ENCODE results near the gene IQGAP2. TPM values are rescaled to one million over a fixed set of nuclear protein-coding genes. Genes with fewer than 3 reads are reported as not detected.

IQGAP2 gene
- total RNA-seq, 1 donor from 2014 or later = 8.8 TPM

- H3K27me3 Mint-ChIP-seq = no peaks in the 10 kb centered on the region
- no peak overlapping the region for H3K4me3 Mint-ChIP-seq
- peaks cover 5% of the 10 kb centered on the region for H3K36me3 Mint-ChIP-seq (ENCODE audit: low read depth)
- no peak for TF ChIP-seq CTCF (IDR thresholded peaks at IDR 0.05)
- DNase-seq (no peak), ATAC-seq (ENCODE audit: low read depth) (no peak)
- H3K4me1 Mint-ChIP-seq = peaks cover 14% of the 10 kb centered on the region
- peaks cover 3% of the 10 kb centered on the region for H3K9me3 Mint-ChIP-seq
- ChIA-PET CTCF (no interaction called here), POLR2A (no interaction called here)
- intact Hi-C loops (cut with micrococcal nuclease) = no loop called here
- no peak overlapping the region for H3K27ac Mint-ChIP-seq
Measured at GRCh38 chr5:76450054-76450453, 47.0 kb downstream of the IQGAP2 start.

- DNase-seq (no peak), ATAC-seq (ENCODE audit: low read depth) (no peak)
- Mint-ChIP-seq H3K27ac (peak overlapping the region; percentile 16), H3K4me3 (no peak overlapping the region), H3K9me3 (peaks cover 3% of the 10 kb centered on the region), H3K27me3 (no peaks in the 10 kb centered on the region), H3K36me3 (ENCODE audit: low read depth) (no peaks in the 10 kb centered on the region), H3K4me1 (peaks cover 14% of the 10 kb centered on the region)
- CTCF ChIA-PET = no interaction called here
- TF ChIP-seq CTCF (IDR thresholded peaks at IDR 0.05) = no peak
- intact Hi-C loops (cut with micrococcal nuclease) = no loop called here
- POLR2A ChIA-PET = no interaction called here
Measured at GRCh38 chr5:76451031-76451701, 48.1 kb downstream of the IQGAP2 start.

- no peak for ATAC-seq (ENCODE audit: low read depth)
- peaks cover 3% of the 10 kb centered on the region for H3K9me3 Mint-ChIP-seq
- peaks cover 4% of the 10 kb centered on the region for H3K36me3 Mint-ChIP-seq (ENCODE audit: low read depth)
- H3K4me1 Mint-ChIP-seq = peaks cover 8% of the 10 kb centered on the region
- no peaks in the 10 kb centered on the region for H3K27me3 Mint-ChIP-seq
- ChIA-PET CTCF (no interaction called here), POLR2A (no interaction called here)
- H3K27ac Mint-ChIP-seq = no peak overlapping the region
- no peak for DNase-seq
- H3K4me3 Mint-ChIP-seq = no peak overlapping the region
- intact Hi-C loops (cut with micrococcal nuclease) = no loop called here
- no peak for TF ChIP-seq CTCF (IDR thresholded peaks at IDR 0.05)
Measured at GRCh38 chr5:76455531-76456133, 52.5 kb downstream of the IQGAP2 start.

- Mint-ChIP-seq H3K4me3 (no peak overlapping the region), H3K27ac (no peak overlapping the region), H3K36me3 (ENCODE audit: low read depth) (peaks cover 4% of the 10 kb centered on the region), H3K9me3 (peaks cover 2% of the 10 kb centered on the region), H3K27me3 (no peaks in the 10 kb centered on the region), H3K4me1 (peaks cover 2% of the 10 kb centered on the region)
- DNase-seq (no peak), ATAC-seq (ENCODE audit: low read depth) (no peak)
- intact Hi-C loops (cut with micrococcal nuclease) = no loop called here
- CTCF ChIA-PET = no interaction called here
- POLR2A ChIA-PET = no interaction called here
- no peak for TF ChIP-seq CTCF (IDR thresholded peaks at IDR 0.05)
Measured at GRCh38 chr5:76456258-76456657, 53.2 kb downstream of the IQGAP2 start.

- no peak for TF ChIP-seq CTCF (IDR thresholded peaks at IDR 0.05)
- Mint-ChIP-seq H3K27ac (no peak overlapping the region), H3K4me3 (no peak overlapping the region), H3K27me3 (no peaks in the 10 kb centered on the region), H3K36me3 (ENCODE audit: low read depth) (peaks cover 4% of the 10 kb centered on the region), H3K9me3 (no peaks in the 10 kb centered on the region), H3K4me1 (no peaks in the 10 kb centered on the region)
- no peak for ATAC-seq (ENCODE audit: low read depth)
- no peak for DNase-seq
- POLR2A ChIA-PET = no interaction called here
- CTCF ChIA-PET = no interaction called here
- intact Hi-C loops (cut with micrococcal nuclease) = no loop called here
Measured at GRCh38 chr5:76457674-76458485, 54.8 kb downstream of the IQGAP2 start.

All from activated B cell treated with CpG ODN at 0.5 μM for 24 hours (primary cell).